NCI-H1436 (cell line): Measurements from ENCODE around the gene ITGB1BP1.

Experiments used
- DNase-seq: peaks from one replicate; lab custom pipeline; 2025; lab: John Stamatoyannopoulos, UW

Gene ITGB1BP1

DNA sequence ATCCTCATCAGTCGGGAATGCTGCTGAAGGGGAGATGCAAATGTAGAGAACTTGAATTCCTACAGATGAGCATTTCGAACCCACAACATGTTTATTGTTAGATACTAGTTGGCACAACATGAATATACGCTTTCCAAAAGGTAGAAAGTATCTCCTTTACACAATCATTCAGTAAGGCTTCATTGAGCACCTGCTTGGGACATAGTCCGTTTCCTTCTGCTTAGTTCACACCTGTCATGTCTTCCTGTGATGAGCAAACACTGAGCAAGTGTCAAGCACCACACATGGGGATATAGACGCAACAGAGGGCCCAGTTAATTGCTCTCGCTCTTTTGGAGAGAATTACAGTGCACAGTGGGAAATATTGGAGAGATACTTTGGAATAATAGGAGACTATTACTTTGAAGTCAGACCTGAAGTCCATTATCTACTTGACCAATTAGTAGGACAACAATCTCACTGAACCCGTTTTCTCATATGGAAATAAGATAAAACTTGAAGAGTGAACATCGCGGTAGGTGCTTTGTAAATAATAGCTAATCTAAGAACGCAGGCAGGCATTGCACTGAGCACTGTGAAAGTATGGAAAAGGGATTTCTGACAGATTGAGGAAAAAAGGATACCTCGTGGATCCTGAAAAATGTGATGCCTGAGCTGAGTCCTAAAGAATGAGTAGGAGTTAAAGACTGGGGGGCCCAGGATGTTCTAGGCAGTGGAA, 1.3 kb upstream of the ITGB1BP1 start:
- DNase-seq, result no peak

DNA sequence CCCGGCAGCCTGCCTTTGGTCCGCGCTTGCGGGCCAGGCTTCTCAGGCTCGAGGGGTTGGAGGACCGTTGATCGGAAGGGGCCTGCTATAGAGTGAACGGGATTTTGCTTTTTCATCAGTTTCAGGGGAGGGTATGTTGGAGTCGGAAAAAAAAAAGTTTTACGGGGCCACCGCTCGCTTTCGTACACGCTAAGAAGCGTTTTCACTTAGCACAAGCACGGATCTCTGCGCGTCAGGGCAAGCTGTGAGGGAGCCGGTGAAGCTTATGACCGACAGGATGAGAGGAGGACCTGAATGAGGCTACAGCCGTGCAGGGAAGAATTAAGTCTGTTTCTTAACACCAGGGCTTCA, 569 bp upstream of the ITGB1BP1 start:
- no peak for DNase-seq

DNA sequence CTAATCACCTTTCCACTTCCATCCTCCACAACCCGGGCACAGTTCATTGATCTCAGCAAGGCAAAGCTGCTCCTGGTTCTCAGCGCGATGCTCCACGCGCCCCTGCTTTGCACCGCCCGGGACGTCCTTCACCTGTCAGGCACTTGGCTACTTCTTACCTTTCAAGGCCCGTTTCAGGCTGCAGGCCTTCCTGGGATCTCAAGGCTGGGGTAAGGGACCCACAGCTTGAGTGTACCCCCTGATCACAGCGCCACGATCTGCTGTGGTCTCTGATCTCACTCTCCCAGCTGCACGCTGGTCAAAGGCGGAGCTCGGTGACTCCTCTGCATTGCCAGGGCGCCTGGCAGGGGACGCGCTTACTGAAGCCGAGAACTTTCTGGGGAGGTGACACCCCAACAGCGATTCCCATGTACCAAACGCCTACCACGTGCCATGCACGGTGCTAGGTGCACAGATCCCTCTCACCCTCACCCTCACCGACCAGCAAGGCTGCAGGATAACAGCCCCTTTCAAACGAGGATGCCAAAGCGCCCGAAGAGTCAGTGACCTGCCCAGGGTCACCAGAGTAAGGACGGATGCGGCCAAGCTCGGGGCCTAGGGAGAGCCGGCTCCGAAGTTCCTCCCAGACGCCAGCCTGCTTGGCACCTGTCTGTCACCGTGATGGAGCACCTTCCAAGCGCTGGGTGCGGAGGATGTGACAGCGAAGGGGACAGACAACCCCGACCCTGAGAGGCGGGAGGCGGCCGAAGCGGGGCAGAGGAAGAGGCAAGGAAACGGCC, 818 bp downstream of the ITGB1BP1 start:
- no peak for DNase-seq

DNA sequence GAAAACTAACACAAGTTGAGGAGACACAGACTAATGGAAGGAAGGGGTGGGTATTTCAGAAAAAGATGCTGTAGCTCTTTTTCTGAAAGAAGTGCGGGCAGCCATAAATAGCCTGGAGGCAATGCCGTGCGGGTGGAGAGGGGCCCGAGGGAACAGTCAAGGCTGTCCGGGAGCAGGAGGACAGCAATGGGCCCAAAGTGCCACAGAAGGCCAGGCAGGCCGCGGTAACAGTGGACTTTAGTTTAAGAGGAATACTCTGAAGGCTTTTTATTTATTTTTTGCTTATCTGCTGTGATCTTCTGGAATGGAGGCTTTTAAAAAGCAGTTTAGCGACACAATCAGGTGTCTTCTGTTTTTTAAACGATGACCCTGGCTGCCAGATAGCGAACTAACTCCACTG, 2.8 kb downstream of the ITGB1BP1 start:
- no peak for DNase-seq

DNA sequence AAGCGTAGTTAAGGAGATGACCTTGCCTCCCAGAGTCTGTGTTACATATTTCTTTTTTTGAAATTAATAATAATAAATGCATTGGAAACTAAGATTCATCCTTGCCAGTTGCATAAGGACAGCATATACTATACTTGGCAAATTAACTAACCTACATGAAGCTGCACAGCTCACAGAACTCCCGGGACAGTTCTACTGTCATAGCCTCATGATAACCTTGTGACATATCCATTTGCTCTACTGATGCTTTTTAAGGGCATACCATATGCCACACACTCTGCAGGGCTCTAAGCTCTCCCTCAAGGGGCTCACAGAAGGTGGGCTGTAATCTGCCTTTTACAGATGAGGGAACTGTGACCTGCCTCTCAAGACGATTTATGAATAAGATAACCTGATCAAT, 3.8 kb downstream of the ITGB1BP1 start:
- no peak for DNase-seq

DNA sequence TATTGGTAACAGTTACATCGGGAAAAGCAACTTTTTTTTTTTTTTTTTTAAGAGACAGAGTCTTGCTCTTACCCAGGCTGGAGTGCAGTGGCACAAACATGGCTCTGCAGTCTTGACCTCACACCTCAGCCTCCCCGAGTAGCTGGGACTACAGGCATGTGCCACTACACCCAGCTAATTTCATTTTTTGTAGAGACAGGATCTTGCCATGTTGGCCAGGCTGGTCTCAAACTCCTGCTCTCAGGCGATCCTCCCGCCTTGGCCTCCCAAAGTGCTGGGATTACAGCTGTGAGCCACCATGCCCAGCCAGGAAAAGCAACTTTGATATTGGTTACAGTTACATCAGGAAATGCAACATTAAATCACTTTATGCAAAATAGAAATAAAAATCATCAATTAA, 4.6 kb downstream of the ITGB1BP1 start:
- DNase-seq, result no peak

DNA sequence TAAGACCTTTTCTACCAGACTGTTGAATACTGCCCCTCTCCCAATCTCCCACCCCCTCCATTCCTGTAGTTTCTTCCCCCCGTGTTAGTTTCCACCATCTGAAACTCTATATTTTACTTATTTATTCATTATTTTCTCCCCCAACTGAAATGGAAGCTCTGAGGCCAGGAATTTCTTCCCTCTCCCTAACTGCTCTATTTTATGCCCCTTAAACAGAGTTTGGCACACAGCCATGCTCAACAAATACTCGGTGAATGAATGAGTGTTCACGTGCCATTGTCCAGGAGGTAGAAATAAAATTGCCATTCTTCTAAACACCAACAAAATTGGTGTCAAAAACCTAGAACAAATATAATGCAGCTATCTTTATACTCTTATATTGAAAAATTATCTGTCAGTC, 5.6 kb downstream of the ITGB1BP1 start:
- DNase-seq, result no peak

DNA sequence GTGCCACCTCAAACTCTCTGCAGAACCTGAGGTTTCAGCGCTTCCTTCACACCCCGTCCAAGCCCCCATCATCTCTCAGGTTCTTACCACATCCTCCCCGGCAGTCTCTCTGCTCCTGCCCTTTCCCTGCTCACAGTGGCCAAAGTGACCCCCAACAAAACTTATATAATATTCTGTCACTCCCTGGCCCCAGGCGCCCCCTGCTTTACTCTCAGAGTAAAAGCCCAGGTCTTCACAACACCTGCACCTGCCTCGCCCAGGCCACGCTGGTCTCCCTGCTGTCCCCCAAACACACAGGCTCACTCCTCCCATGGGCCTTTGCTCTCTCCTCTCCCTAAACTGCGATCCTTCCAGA, 6.4 kb downstream of the ITGB1BP1 start:
- no peak for DNase-seq

DNA sequence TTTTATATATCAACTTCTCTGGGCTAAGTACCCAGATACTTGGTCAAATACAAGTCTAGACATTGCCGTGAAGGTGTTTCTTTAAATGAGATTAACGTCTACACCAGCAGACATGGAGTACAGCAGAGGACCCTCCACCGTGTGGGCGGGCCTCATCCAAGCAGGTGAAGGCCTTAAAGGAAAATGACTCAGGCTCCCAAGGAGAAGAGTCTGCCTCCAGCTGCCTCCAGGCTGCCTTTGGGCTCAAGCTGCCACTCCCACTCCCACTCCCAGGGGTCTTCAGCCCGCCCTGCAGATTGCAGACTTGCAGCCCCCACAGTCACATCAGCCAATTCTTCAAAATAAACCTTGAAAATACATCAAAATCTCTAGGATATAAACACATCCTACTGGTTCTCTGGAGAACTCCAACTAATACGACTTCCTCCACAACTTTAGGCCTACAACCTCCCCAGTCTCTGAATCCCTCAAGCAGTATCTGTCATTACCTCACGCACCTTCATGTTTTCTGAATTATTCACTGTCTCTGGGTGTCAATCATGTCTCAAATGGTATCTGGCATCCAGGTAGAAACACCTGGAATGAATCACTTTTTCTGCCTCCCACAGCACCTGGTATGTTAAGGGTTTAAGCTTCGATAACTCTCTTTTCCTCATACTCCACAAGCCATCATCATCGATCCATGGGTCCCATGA, 6.9 kb downstream of the ITGB1BP1 start:
- no peak for DNase-seq

DNA sequence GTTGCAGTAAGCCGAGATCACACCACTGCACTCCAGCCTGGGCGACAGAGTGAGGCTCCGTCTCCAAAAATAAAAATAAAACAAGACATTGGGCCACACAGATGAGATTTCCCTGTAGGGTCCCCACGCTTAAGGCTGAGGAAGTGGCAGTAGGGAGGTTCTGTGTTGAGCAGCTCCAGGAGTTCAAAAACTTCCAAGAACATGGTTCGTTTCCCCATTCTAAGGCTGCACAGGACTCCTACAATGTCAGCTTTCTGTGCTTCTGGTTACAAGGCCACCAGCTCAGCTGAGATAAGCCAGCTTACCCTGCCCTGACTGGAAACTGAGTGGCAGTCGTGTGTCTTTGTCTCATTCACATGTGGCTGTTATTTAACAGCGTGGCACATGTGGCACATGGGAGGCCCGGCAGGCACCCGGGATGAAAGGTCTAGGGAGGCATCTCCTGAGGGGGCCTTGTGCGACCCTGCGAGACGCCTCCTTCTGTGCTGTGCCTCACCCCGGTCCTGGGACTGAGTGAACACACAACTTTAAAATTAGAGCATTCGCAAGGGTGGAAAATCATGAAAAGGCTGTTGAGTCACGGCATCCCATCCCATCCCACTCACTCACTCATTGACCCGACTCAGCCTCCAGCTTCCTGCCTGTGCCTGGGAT, 7.7 kb downstream of the ITGB1BP1 start:
- DNase-seq, result no peak

DNA sequence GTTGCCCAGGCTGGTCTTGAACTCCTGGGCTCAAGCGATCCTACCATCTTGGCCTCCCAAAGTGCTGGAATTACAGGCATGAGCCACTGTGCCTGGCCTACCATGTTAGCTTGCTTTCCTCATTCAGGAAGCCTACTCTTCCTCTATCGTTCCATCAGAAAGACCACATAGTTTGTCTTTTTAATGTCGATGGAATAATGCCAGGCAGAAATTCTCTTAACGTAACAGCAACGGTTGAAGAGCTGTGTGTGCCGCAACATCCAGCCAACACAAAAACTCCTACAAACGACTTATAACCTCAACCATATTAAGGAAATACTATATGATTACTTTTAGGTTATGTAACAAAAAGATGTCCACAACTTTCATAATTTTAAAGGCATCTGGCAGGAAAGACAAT, 10.5 kb downstream of the ITGB1BP1 start:
- DNase-seq, result no peak

DNA sequence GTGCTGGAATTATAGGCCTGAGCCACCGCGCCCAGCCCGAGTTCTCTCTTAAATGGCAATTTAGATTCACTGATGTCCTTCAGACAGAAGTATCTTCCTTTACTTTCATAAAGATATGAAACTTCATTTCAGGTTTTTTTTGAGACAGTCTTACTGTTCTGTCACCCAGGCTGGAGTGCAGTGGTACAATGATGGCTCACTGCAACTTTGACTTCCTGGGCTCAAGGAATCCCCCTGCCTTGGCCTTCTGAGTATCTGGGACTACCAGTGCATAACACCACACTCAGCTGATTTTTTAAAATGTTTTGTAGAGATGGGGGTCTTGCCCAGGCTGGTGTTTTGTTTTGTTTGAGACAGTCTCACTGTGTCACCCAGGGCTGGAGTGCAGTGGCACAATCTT, 13.2 kb downstream of the ITGB1BP1 start:
- no peak for DNase-seq

DNA sequence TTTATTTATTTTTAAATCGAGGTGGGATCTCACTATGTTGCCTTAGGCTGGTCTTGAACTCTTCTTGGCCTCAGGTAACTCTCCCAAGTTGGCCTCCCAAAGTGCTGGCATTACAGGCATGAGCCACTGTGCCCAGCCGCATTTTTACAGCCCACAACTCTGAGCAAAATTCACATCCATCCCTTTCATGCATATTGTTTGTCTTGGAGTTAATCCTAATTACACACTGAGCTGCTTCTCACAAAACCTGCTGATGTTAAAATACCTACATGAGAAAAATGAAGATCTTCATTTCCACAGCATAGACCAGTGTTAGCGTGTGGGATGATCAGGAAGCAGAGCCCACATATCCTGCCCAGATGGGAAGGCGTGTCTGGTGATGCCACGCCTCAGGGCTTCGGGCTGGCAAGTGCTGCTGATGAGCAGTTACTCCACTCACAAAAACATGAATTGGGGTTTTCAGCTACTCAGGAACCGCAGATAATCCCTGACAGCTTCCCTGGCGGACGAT, 14.6 kb downstream of the ITGB1BP1 start:
- DNase-seq, result no peak

DNA sequence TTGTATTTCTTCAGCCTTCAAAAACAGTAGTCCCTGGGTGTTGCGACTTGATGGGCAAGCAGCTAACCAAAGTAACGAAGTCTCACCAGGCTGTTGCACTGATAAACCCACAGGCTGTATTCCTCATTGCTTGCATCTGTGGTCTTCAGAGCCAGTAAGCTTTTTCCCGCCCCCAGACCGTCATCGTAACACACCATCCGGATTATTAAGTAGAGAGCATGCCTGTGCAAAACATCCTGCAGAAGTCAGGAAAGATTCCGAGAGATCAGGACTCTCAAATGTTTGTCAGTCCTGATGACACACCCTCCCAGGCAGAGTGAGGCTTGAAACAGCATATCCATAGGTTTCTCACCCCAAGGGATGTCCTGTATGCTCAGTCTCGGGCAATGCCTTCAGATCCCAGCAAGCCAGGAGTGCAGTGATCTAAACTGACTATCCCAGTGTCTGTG, 15.9 kb downstream of the ITGB1BP1 start:
- no peak for DNase-seq

DNA sequence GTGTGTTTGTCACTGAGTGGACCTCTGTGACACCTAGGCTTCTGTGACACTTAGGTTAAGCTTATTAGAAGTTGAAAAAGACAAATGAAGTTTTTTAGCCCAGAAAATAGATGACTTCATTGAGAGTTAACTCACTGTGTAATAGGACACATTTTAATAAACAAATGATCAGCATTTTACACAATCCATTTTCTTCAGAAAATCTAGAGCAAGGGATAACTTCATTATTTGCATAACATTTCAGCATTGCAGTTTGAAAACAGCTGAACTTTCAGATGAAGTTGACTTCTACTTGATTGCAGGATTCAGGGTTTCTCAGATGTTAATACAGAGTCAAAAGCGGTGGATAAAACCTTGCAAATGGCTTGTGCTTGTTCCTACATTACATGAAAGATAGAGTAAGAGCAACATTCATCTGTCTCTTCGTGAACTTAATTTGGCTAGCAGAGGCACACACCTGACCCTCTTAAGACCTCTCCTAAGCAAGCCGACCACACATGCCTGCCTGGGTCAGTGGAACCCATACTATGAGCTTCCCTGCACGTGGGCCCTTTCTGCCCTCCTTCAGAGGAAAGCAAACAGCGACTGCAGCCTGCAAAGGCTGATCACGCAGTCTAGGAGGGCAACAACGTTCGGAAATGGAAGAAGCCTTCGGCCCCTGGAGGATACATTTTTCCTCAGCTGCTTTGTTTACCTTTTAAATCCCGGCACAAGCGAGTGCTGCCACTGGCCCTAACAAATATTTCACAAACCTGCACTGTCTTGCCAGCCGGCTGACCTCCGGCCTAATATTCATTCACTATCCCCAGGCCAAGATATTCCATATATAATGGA, 16.6 kb downstream of the ITGB1BP1 start:
- no peak for DNase-seq

DNA sequence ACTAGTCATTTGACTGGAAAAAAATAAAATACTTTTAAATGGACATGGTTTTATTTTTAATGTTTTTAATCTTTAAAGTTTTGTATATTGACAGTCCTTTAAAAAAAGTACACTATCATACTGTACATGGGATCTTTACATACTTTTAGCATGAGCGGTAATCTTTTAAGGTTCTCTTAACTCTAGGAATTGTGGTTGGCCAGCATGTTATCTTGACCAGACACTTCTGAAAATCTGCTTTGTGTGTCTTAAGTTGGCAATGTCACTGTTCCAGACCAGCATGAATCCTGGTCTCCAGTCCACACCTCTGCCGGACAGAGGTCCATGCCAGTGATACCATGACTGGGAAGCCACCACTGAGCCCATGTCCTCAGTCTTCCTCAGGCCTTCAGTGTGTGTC, 17.7 kb downstream of the ITGB1BP1 start:
- no peak for DNase-seq

DNA sequence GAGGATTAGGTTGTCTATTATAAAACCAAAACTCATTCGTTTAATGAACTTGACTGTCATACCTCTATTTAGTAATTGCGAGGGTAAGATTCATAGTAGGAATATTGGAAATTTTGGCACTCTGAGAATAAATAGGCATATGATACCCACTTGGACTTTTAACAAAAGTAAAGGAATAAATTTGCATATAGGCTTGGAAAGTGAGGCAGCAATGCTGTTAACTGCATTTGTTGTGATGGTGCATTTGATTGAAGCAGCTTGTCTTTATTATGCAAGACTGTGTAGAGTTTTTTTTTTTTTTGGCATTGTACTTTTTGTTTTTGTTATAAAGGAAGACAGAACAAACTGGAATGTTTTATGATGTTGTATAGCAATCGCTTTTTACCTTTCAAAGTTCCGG, 18.9 kb downstream of the ITGB1BP1 start:
- no peak for DNase-seq

DNA sequence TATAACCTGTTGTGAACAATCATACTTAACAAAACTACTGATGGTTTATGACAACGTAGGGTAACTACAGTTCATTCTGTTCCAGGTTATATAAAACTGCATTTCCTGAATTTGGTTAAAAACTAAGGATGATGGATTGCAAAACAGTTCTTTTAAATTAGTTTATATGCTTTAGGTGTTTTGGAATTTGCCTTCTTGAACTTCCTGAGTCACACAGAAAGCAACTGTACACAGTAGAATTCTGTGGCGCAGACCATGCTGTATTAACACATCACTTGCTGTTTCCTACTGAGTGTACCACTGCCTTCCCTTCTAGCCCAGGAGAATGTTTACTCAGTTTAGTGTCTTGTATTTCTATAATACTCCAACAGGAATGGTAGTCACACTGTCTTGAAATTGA, 19.4 kb downstream of the ITGB1BP1 start:
- no peak for DNase-seq

DNA sequence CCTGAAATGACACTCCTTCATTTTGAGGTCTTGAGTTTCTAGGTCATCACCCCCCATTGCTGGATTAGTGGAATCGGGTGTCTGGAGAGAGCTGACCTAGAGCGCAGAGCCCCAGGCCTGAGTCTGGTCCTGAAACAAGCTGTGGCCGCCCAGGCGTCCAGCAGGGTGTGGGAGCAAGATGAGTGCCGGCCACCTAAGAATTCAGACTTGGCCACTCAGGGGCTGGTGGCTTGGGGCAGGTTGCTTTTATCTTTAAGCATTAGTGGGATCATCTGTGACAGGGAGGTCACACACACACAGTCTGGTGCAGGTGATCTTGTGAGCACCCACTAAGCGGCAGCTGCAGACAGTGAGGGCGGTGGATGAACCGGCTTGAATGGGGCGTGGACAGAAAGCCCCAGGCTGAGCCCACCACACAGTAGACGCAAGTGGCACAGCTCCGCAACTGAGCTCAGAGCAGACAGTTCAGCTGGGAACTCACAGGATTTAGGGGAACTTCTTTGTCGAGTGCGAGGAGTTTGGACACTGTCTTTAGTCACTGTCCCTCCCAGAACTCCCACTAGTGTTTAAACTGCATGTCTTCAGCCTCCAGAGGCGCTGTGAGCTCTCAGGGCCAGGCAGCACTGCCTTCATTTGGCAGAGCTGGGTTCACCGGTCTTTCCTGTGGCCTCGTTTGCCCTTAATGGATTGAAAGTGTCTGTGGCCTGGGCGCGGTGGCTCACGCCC, 21.5 kb downstream of the ITGB1BP1 start:
- no peak for DNase-seq

DNA sequence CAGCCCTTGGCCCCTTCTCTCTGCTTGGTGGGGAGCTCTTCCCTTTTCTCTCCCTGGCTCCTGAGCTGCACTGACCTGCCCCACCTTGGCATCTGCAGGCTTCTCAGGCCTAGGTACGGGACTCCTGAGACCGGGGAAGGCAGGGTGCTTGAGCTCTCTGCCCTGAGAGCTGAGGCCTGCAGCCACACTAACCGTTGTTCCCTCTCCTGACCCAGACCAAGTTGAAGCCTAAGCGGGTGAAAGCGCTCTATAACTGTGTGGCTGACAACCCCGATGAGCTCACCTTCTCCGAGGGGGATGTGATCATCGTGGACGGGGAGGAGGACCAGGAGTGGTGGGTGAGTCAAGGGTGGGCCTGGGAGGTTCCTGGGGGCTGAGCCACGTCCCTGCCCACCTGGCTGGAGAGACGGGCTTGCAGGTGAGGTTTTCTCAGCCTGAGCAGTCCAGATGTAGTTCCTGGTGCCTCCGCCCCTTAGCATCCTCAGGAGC, 22.2 kb downstream of the ITGB1BP1 start:
- no peak for DNase-seq
